PC-3 (cell line): ENCODE data around the gene KDM5A. TPM values are rescaled to one million over a fixed set of nuclear protein-coding genes. Genes with fewer than 3 reads are reported as not detected.

Source experiments
- ATAC-seq: fragments of 200-7000 bp; cut with Tn5 transposase; 2 replicates; pipeline ENCODE4 v1.9.1; 2020; ENCODE audit warnings: mild to moderate bottlenecking, moderate library complexity
- BruUV-seq: library from RNA; stranded (reverse); fragments of 400-500 nt; replicated peaks from 2 replicates; lab custom pipeline; 2021; lab: Mats Ljungman, UMichigan
- CTCF ChIA-PET: fragments of 300-600 bp; sonication (Branson Sonifier 250); formaldehyde crosslinking; loops from one replicate; lab custom pipeline; 2022; ENCODE audit warnings: antibody characterized with exemption; lab: Charles Lee
- POLR2A ChIA-PET: fragments of 300-600 bp; sonication (Branson Sonifier 250); formaldehyde crosslinking; loops from one replicate; lab custom pipeline; 2022; ENCODE audit warnings: antibody characterized with exemption; ENCODE audit not compliant: unreplicated experiment; lab: Charles Lee
- DNase-seq: peaks from one replicate; pipeline ENCODE4 v3.0.0-alpha.2; 2015
- H2AFZ ChIP-seq: fragments of 300-600 bp; sonication (generic); 2 replicates; pipeline ENCODE4 v1.6.0; 2016; ENCODE audit warnings: antibody characterized with exemption, low read length
- H3F3A ChIP-seq: fragments of 300-600 bp; sonication (generic); one replicate; pipeline ENCODE4 v1.6.0; 2017; ENCODE audit warnings: antibody characterized with exemption, low read length, control low read depth, mild to moderate bottlenecking; ENCODE audit not compliant: unreplicated experiment
- H3K27ac ChIP-seq: fragments of 300-600 bp; sonication (generic); 2 replicates; pipeline ENCODE4 v1.5.1; 2016; ENCODE audit warnings: mild to moderate bottlenecking, low read length
- H3K27me3 ChIP-seq: fragments of 300-600 bp; sonication (generic); 2 replicates; pipeline ENCODE4 v1.6.1; 2016; ENCODE audit warnings: low read length, mixed read lengths
- H3K36me3 ChIP-seq: fragments of 300-600 bp; sonication (generic); 2 replicates; pipeline ENCODE4 v1.6.1; 2016; ENCODE audit warnings: low read depth, mixed run types, low read length, mixed read lengths
- H3K4me1 ChIP-seq: fragments of 300-600 bp; sonication (generic); 2 replicates; pipeline ENCODE4 v1.5.1; 2016; ENCODE audit warnings: low read length; ENCODE audit not compliant: insufficient read depth
- H3K4me2 ChIP-seq: fragments of 300-600 bp; sonication (generic); 2 replicates; pipeline ENCODE4 v1.6.0; 2016; ENCODE audit warnings: low read length
- H3K4me3 ChIP-seq: fragments of 300-600 bp; sonication (generic); 2 replicates; pipeline ENCODE4 v1.5.1; 2016; ENCODE audit warnings: mild to moderate bottlenecking, low read length, mixed read lengths
- H3K79me2 ChIP-seq: fragments of 300-600 bp; sonication (generic); 2 replicates; pipeline ENCODE4 v1.6.1; 2017; ENCODE audit warnings: low read length, mixed read lengths
- H3K9ac ChIP-seq: fragments of 300-600 bp; sonication (generic); 2 replicates; pipeline ENCODE4 v1.6.0; 2016; ENCODE audit warnings: mild to moderate bottlenecking, low read length
- H3K9me2 ChIP-seq: fragments of 300-600 bp; sonication (generic); replicated peaks from 2 replicates; pipeline ENCODE4 v1.6.1; 2016; ENCODE audit warnings: mixed run types, low read length, mixed read lengths
- H3K9me3 ChIP-seq: fragments of 300-600 bp; sonication (generic); 2 replicates; pipeline ENCODE4 v1.6.1; 2016; ENCODE audit warnings: low read length, mixed read lengths
- H4K20me1 ChIP-seq: fragments of 300-600 bp; sonication (generic); 2 replicates; pipeline ENCODE4 v1.6.1; 2016; ENCODE audit warnings: low read length, mixed read lengths
- EZH2 ChIP-seq: fragments of 300-600 bp; sonication (generic); IDR thresholded peaks from one replicate; pipeline ENCODE4 v1.6.1; 2017; ENCODE audit warnings: antibody characterized with exemption, mild to moderate bottlenecking, low read length; ENCODE audit not compliant: unreplicated experiment
- EZH2phosphoT487 ChIP-seq: fragments of 300-600 bp; sonication (generic); IDR thresholded peaks from 2 replicates; pipeline ENCODE4 v1.6.1; 2018; ENCODE audit warnings: mild to moderate bottlenecking, antibody characterized with exemption, low read length, borderline replicate concordance
- intact Hi-C: fragments of 100-400 bp; cut with micrococcal nuclease; formaldehyde crosslinking; loops from 2 replicates; pipeline ENCODE4 v1.9.0; 2023
- total RNA-seq: library from RNA; depleted of rRNA; stranded (reverse); fragments of >200 nt; gene quantifications from 2 replicates; pipeline ENCODE4 v1.2.3, GENCODE V29; 2014
- TF ChIP-seq, protein P1 (sequence below): fragments of 300-600 bp; sonication (generic); conservative IDR thresholded peaks from 2 replicates; pipeline ENCODE4 v1.5.1; 2017; ENCODE audit warnings: antibody characterized with exemption, low read depth, mild to moderate bottlenecking, low read length

KDM5A gene
- total RNA-seq, 1 experiment from 2014 or later, result 27.8 TPM

- no peaks in the 10 kb centered on the region for H3K9me2 ChIP-seq
- H3F3A ChIP-seq, result no peaks in the 10 kb centered on the region
- TF ChIP-seq, protein P1, sequence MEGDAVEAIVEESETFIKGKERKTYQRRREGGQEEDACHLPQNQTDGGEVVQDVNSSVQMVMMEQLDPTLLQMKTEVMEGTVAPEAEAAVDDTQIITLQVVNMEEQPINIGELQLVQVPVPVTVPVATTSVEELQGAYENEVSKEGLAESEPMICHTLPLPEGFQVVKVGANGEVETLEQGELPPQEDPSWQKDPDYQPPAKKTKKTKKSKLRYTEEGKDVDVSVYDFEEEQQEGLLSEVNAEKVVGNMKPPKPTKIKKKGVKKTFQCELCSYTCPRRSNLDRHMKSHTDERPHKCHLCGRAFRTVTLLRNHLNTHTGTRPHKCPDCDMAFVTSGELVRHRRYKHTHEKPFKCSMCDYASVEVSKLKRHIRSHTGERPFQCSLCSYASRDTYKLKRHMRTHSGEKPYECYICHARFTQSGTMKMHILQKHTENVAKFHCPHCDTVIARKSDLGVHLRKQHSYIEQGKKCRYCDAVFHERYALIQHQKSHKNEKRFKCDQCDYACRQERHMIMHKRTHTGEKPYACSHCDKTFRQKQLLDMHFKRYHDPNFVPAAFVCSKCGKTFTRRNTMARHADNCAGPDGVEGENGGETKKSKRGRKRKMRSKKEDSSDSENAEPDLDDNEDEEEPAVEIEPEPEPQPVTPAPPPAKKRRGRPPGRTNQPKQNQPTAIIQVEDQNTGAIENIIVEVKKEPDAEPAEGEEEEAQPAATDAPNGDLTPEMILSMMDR, result no peak
- TF ChIP-seq EZH2 (no peak), EZH2phosphoT487 (no peak)
- H3K27ac ChIP-seq, result no peak overlapping the region
- H4K20me1 ChIP-seq, result no peaks in the 10 kb centered on the region
- ChIA-PET POLR2A (no interaction called here), CTCF (no interaction called here)
- DNase-seq, result no peak
- H3K27me3 ChIP-seq, result no peaks in the 10 kb centered on the region
- intact Hi-C loops, result no loop called here
- no peak overlapping the region for H3K9ac ChIP-seq
- no peaks in the 10 kb centered on the region for H3K9me3 ChIP-seq
- no peaks in the 10 kb centered on the region for H3K4me1 ChIP-seq
- H3K36me3 ChIP-seq, result peaks cover 25% of the 10 kb centered on the region
- no peak for ATAC-seq
- H2AFZ ChIP-seq, result no peak overlapping the region
- no peaks in the 10 kb centered on the region for H3K79me2 ChIP-seq
- no peak overlapping the region for H3K4me3 ChIP-seq
- no peak overlapping the region for H3K4me2 ChIP-seq
- BruUV-seq, result no TSS peak
These were observed 100.4 kb downstream of the KDM5A start for GRCh38 chr12:288687-289086.

GRCh38 chr12:286531-287300 is 102.4 kb downstream of the KDM5A start:
- POLR2A ChIA-PET, result no interaction called here
- CTCF ChIA-PET, result no interaction called here

More at GRCh38 chr12:286531-287300, 102.4 kb downstream of the KDM5A start:
- Histone ChIP-seq H3K9me2 (no peaks in the 10 kb centered on the region), H3K4me3 (no peak overlapping the region), H4K20me1 (no peaks in the 10 kb centered on the region), H3F3A (no peaks in the 10 kb centered on the region), H3K79me2 (no peaks in the 10 kb centered on the region), H2AFZ (no peak overlapping the region), H3K9ac (no peak overlapping the region), H3K27ac (no peak overlapping the region), H3K4me1 (no peaks in the 10 kb centered on the region), H3K4me2 (no peak overlapping the region), H3K9me3 (no peaks in the 10 kb centered on the region), H3K36me3 (peaks cover 13% of the 10 kb centered on the region; the same call in 1 of the 2 replicates), H3K27me3 (no peaks in the 10 kb centered on the region)
- no peak for ATAC-seq
- no peak for DNase-seq
- intact Hi-C loops, result no loop called here
- BruUV-seq, result no TSS peak
- no peak for TF ChIP-seq EZH2phosphoT487
- TF ChIP-seq, protein P1, result no peak
- no peak for TF ChIP-seq EZH2
